Skin of body (tissue), 2 donors: Measurements from ENCODE around the gene SIGLEC5. TPM values are rescaled to one million over a fixed set of nuclear protein-coding genes. Genes with fewer than 3 reads are reported as not detected.
"Not testable (repeated sequence)": the region's sequence is repeated elsewhere in the genome, so short reads cannot be mapped to it uniquely, and the experiment has no call there.

Source experiments
- DNase-seq: peaks from one replicate; lab custom pipeline; 2025; lab: John Stamatoyannopoulos, UW
- total RNA-seq: library from RNA; depleted of rRNA; stranded (reverse); fragments of >200 nt; gene quantifications from one replicate; pipeline ENCODE4 v1.2.3, GENCODE V29; 2014

SIGLEC5 gene
- total RNA-seq: 1.4 TPM

- DNase-seq: not testable (repeated sequence)
Observed at GRCh38 chr19:51630315-51630714, at the start of gene SIGLEC5. TSS of gene SIGLEC5 (minus strand) at chr19:51630401. CDS start at chr19:51630335, 66 bp downstream.

- DNase-seq: no peak
Observed at GRCh38 chr19:51676566-51677083, 46.4 kb upstream of the SIGLEC5 start.

- not testable (repeated sequence) for DNase-seq
Observed at GRCh38 chr19:51675911-51676565, 45.8 kb upstream of the SIGLEC5 start.

- DNase-seq: no peak
Observed at GRCh38 chr19:51668216-51668615, 38.0 kb upstream of the SIGLEC5 start.

- no peak for DNase-seq
Observed at GRCh38 chr19:51664997-51665396, 34.8 kb upstream of the SIGLEC5 start.

GRCh38 chr19:51664131-51664530, 33.9 kb upstream of the SIGLEC5 start:
- no peak for DNase-seq

- no peak for DNase-seq
Observed at GRCh38 chr19:51663650-51664049, 33.4 kb upstream of the SIGLEC5 start.

- peak; percentile 13 for DNase-seq
Observed at GRCh38 chr19:51660975-51661600, 30.9 kb upstream of the SIGLEC5 start.

- no peak for DNase-seq
Observed at GRCh38 chr19:51654783-51655182, 24.6 kb upstream of the SIGLEC5 start.

GRCh38 chr19:51653162-51653561, 23.0 kb upstream of the SIGLEC5 start:
- no peak for DNase-seq

GRCh38 chr19:51652266-51652665, 22.1 kb upstream of the SIGLEC5 start:
- DNase-seq: no peak

GRCh38 chr19:51651216-51651846, 21.1 kb upstream of the SIGLEC5 start:
- DNase-seq: no peak

GRCh38 chr19:51647318-51647717, 17.1 kb upstream of the SIGLEC5 start:
- DNase-seq: no peak

- DNase-seq: not testable (repeated sequence)
Observed at GRCh38 chr19:51646730-51647129, 16.5 kb upstream of the SIGLEC5 start, which contains the start of gene SIGLEC14. TSS of gene SIGLEC14 (minus strand) at chr19:51646825. CDS start at chr19:51646759, 66 bp downstream.

GRCh38 chr19:51644636-51645271, 14.6 kb upstream of the SIGLEC5 start:
- DNase-seq: no peak

- no peak for DNase-seq
Observed at GRCh38 chr19:51641648-51642047, 11.4 kb upstream of the SIGLEC5 start.

- no peak for DNase-seq
Observed at GRCh38 chr19:51640386-51640785, 10.2 kb upstream of the SIGLEC5 start.

- DNase-seq: no peak
Observed at GRCh38 chr19:51639916-51640315, 9.7 kb upstream of the SIGLEC5 start.

GRCh38 chr19:51637362-51637978, 7.3 kb upstream of the SIGLEC5 start:
- DNase-seq: no peak

GRCh38 chr19:51632126-51632525, 1.9 kb upstream of the SIGLEC5 start:
- no peak for DNase-seq

GRCh38 chr19:51628153-51628939, 1.9 kb downstream of the SIGLEC5 start:
- DNase-seq: no peak
